GM12801 (cell line): ENCODE results near the gene HEBP1.

Experiments
- TF ChIP-seq, protein P1 (sequence below): IDR thresholded peaks from one replicate; pipeline ENCODE4 v1.5.1; 2011; ENCODE audit warnings: control low read depth; ENCODE audit not compliant: insufficient read length; ENCODE audit errors: extremely low read depth

The HEBP1 gene

DNA sequence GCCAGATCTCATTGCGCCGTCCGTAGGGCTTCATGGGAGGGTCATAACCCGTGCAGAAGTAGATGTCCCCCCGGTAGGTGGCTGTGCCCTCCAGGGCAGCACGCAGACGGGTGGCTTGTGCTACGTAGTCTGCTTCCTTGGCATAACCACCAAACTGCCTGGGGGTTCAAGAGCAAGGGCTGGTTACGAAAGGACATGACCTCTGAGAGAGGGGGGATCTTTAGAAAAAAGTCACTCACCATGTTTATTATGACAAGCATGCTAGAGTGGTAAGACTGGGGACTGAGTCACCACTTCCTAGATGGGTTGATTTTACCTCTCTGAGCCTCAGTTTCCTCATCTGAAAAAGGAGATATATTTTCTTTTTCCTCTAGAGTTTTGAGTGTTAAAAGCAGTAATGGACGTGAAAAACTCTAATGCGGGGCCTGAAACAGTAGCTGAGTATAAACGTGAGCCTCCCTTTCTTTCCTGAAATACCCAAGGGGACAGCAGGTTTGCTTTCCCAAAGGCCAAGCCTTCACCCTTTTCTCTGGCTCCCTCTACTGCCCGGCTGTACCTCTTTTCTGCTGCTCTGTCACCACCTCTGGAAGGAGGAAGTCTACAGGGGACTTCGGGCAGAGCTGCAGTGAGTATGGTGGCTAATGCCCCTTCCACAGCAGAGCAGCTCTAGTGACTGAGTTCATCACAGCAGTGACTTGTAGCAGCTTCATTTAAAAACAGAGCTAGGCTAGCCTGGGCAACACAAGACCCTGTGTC is 24.6 kb downstream of the HEBP1 start:
- TF ChIP-seq, protein P1, sequence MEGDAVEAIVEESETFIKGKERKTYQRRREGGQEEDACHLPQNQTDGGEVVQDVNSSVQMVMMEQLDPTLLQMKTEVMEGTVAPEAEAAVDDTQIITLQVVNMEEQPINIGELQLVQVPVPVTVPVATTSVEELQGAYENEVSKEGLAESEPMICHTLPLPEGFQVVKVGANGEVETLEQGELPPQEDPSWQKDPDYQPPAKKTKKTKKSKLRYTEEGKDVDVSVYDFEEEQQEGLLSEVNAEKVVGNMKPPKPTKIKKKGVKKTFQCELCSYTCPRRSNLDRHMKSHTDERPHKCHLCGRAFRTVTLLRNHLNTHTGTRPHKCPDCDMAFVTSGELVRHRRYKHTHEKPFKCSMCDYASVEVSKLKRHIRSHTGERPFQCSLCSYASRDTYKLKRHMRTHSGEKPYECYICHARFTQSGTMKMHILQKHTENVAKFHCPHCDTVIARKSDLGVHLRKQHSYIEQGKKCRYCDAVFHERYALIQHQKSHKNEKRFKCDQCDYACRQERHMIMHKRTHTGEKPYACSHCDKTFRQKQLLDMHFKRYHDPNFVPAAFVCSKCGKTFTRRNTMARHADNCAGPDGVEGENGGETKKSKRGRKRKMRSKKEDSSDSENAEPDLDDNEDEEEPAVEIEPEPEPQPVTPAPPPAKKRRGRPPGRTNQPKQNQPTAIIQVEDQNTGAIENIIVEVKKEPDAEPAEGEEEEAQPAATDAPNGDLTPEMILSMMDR = no peak

DNA sequence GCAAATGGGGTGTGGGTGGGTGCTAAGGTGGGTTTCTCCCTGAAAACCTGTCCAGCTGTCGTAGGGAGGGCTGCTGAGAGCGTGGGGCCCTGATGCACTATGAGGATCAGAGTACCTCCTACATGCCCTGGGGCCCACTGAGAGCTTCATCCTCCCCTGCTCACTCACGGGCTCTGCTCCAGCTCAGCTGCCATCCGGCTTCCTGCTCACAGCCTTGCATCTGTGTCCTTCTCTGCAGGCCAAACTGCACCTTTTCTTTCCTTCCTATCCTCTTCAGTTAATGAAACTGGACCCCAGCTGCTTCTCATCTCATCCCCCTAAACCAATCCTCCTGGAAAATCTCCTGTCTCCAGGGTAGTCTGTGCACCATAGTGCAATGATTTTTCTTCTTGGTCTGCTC is 25.9 kb downstream of the HEBP1 start:
- TF ChIP-seq, protein P1 = no peak

DNA sequence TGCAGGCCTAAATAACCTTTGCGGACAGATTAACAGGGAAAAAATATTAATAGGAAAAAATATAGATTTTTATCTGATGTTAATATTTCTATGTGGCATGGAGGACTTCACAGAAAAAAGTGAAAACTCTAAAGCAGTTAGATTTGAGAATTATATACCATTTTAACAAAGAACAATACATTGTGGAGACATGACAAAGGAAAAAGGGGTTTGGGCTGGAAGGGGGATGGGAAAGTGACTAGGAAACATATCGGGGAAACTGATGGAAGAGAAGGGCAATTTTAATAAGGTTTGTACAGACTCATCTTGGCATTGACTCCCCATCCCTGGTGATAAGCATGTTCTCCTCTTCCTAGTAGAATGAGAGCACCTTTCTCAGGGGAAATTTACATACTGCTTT is 27.0 kb downstream of the HEBP1 start:
- TF ChIP-seq, protein P1 = no peak

DNA sequence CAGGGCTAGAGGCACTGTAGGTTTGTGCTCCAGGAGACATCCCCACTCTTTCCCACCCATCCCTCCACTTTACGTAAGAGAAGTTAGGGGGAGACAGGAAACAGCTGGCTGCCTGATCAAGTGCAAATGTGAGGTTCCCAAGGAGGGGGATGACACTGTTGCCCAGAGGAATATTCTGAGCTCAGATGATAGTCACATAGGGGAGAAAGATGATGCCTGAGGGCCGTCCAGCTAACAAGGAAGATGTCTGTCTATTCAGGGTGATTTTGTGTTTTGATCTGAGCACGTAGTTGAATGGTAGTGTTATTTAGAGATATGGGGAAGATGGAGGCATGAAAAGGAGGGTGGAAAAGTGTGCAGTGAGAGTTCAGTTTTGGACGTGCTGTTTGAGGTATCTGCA is 34.2 kb downstream of the HEBP1 start:
- TF ChIP-seq, protein P1 = no peak

DNA sequence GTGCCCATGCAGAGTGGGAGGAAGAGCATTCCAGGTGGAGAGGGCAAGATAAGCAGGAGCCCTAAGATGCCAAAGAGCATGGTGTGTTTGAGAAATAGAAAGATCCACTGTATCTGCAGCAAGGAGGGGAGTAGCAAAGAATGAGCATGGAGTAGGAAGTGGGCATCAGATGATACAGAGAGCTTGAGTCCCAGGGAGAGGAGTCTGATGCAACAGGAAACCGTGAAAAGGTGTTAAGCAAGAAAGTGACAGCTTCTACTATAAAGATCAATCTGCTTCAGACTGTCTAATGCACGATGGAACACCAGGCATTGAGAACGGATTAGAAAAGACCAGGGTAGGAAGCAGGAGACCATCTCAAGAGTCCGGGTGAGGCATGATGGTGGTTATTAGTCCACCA is 35.8 kb downstream of the HEBP1 start:
- TF ChIP-seq, protein P1 = no peak

DNA sequence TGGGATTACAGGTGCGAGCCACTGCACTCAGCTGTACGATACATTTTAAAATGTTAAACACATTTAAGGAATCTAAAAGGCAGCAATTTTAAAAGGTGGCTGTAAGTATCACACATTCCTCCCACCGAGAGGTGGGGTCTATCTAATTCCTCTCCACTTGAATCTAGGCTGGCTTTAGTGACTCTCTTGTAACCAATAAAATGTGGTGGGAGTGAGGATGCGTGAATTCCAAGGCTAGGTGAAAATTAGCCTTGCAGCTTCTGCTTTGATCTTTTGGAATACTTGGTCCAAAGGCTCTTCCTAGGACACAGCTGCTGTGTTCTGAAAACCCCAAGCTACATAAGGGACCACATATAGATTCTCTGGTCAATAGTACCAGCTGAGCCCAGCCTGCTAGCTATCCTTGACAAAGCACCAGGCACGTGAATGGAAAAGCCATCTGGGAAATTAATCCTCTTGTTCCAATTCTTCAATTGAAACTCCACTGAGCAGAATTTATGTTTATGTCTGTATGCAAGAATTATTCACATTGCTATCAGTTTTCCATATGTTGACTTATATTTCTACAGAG is 39.3 kb downstream of the HEBP1 start:
- TF ChIP-seq, protein P1 = no peak

DNA sequence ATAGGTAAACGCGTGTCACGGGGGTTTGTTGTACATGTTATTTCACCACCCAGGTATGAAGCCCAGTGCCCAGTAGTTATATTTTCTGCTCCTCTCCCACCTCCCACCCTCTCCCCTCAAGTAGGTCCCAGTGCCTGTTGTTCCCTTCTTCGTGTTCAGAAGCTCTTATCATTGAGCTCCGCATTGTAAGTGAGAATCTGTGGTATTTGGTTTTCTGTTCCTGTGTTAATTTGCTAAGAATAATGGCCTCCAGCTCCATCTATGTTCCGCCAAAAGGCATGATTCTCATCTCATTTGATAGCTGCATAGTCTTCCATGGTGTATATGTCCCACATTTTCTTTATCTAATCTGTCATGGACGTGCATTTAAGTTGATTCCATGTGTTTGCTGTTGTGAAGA is 41.2 kb downstream of the HEBP1 start:
- TF ChIP-seq, protein P1 = no peak
